Epithelial cell of esophagus (primary cell): ENCODE measurements around the gene REG3A.

Source experiments
- DNase-seq: peaks from one replicate; pipeline ENCODE4 v3.0.0; 2010; ENCODE audit warnings: low read depth
- H3K4me3 ChIP-seq: 2 replicates; pipeline ENCODE4 v1.5.1; 2011; ENCODE audit warnings: mild to moderate bottlenecking, low read length, control low read depth
- CTCF ChIP-seq: IDR thresholded peaks from 2 replicates; pipeline ENCODE4 v1.5.1; 2011; ENCODE audit warnings: low read depth, mild to moderate bottlenecking, low read length, control low read depth, inconsistent platforms; ENCODE audit not compliant: insufficient read depth; ENCODE audit errors: missing control alignments

Gene REG3A

GRCh38 chr2:79112269-79112668 is 47.3 kb downstream of the REG3A start:
- DNase-seq = no peak
- no peak overlapping the region for H3K4me3 ChIP-seq
- no peak for TF ChIP-seq CTCF
